Measurements from ENCODE around the gene DOK4. TPM values are rescaled to one million over a fixed set of nuclear protein-coding genes. Genes with fewer than 3 reads are reported as not detected.

DOK4 gene
- total and polyA plus RNA-seq, 2 of the 8 experiments (the other 6 are each of a cell fraction or from before 2014, with no cell fraction given), result 24.0 to 28.9 TPM

- TF ChIP-seq CEBPB (IDR thresholded peaks at IDR 0.05; ENCODE audit: low read depth, low read length) (no peak), ASH2L (IDR thresholded peaks at IDR 0.05; ENCODE audit: low read length) (no peak), BRCA1 (IDR thresholded peaks at IDR 0.05; ENCODE audit: low read depth, low read length) (peak; percentile 97), GABPA (IDR thresholded peaks at IDR 0.05; ENCODE audit: borderline replicate concordance, insufficient read depth, low read length) (0 out of 2 replicates have a peak, but pooled peaks have one; percentile 31), TCF12 (IDR thresholded peaks at IDR 0.05; ENCODE audit: low read depth, low read length) (no peak), POU5F1 (IDR thresholded peaks at IDR 0.05; ENCODE audit: low read depth, low read length) (no peak), CHD2 (IDR thresholded peaks at IDR 0.05; ENCODE audit: low read length) (peak; percentile 99), JUN (IDR thresholded peaks at IDR 0.05; ENCODE audit: low read depth, low read length) (no peak), KDM5A (IDR thresholded peaks at IDR 0.05; ENCODE audit: low read length) (peak; percentile 63; the same call in 1 of the 2 replicates), CTBP2 (IDR thresholded peaks at IDR 0.05; ENCODE audit: borderline replicate concordance, insufficient read depth, insufficient read length, low read length) (no peak), TAF1 (IDR thresholded peaks at IDR 0.05; ENCODE audit: low read depth, low read length) (peak; percentile 99), SP4 (IDR thresholded peaks at IDR 0.05; ENCODE audit: low read length) (no peak), SRF (IDR thresholded peaks at IDR 0.05; ENCODE audit: low read depth, low read length) (peak; percentile 33; the same call in 1 of the 2 replicates), KDM1A (IDR thresholded peaks at IDR 0.05; ENCODE audit: borderline replicate concordance, low read length) (no peak), RXRA (IDR thresholded peaks at IDR 0.05; ENCODE audit: insufficient read depth, low read depth, low read length) (no peak), HDAC6 (IDR thresholded peaks at IDR 0.05; ENCODE audit: low read depth, low read length) (no peak), ATF3 (IDR thresholded peaks at IDR 0.05; ENCODE audit: insufficient read depth, low read depth, low read length) (no peak), RBBP5 (IDR thresholded peaks at IDR 0.05; ENCODE audit: borderline replicate concordance, low read depth, low read length) (no peak; the same call in 1 of the 2 replicates), ZNF274 (IDR thresholded peaks at IDR 0.05; ENCODE audit: borderline replicate concordance, extremely low read depth, low read length) (no peak), SP2 (IDR thresholded peaks at IDR 0.05; ENCODE audit: low read length) (no peak), CHD1 (IDR thresholded peaks at IDR 0.05; ENCODE audit: low read depth, low read length) (no peak), CBX5 (IDR thresholded peaks at IDR 0.05; ENCODE audit: low read depth, low read length) (no peak), RAD21 (IDR thresholded peaks at IDR 0.05 in 1 of 2, conservative IDR thresholded peaks at IDR 0.05 in 1 of 2; ENCODE audit: low read depth in 2 of 2, low read length in 2 of 2) (no peak), BACH1 (IDR thresholded peaks at IDR 0.05; ENCODE audit: low read length) (peak; percentile 76; the same call in 1 of the 2 replicates)
- TF ChIP-seq, protein P1, sequence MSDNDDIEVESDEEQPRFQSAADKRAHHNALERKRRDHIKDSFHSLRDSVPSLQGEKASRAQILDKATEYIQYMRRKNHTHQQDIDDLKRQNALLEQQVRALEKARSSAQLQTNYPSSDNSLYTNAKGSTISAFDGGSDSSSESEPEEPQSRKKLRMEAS (IDR thresholded peaks at IDR 0.05), result peak; percentile 79
Observed at GRCh38 chr16:57447186-57447962, 38.9 kb downstream of the DOK4 start, which contains the start of the genes CIAPIN1 and COQ9 (continued).

Data from H1 (cell line).